Measurements from ENCODE around the gene PLEKHA7. TPM values are rescaled to one million over a fixed set of nuclear protein-coding genes. Genes with fewer than 3 reads are reported as not detected.

The PLEKHA7 gene
- total RNA-seq, 1 experiment from 2014 or later = 18.4 TPM

GRCh38 chr11:16789063-16789420 is 225.2 kb downstream of the PLEKHA7 start:
- no peak overlapping the region for H2AFZ ChIP-seq (ENCODE audit: low read length)
- no peaks in the 10 kb centered on the region for H3K27me3 ChIP-seq (ENCODE audit: low read length)
- TF ChIP-seq EZH2phosphoT487 (IDR thresholded peaks at IDR 0.05; ENCODE audit: borderline replicate concordance, low read length) (no peak), EZH2 (IDR thresholded peaks at IDR 0.05; ENCODE audit: low read length, unreplicated experiment) (no peak)
- TF ChIP-seq, protein P1, sequence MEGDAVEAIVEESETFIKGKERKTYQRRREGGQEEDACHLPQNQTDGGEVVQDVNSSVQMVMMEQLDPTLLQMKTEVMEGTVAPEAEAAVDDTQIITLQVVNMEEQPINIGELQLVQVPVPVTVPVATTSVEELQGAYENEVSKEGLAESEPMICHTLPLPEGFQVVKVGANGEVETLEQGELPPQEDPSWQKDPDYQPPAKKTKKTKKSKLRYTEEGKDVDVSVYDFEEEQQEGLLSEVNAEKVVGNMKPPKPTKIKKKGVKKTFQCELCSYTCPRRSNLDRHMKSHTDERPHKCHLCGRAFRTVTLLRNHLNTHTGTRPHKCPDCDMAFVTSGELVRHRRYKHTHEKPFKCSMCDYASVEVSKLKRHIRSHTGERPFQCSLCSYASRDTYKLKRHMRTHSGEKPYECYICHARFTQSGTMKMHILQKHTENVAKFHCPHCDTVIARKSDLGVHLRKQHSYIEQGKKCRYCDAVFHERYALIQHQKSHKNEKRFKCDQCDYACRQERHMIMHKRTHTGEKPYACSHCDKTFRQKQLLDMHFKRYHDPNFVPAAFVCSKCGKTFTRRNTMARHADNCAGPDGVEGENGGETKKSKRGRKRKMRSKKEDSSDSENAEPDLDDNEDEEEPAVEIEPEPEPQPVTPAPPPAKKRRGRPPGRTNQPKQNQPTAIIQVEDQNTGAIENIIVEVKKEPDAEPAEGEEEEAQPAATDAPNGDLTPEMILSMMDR (conservative IDR thresholded peaks at IDR 0.05; ENCODE audit: low read depth, low read length) = no peak
- no peak overlapping the region; the same call in 1 of the 2 replicates for H3K4me2 ChIP-seq (ENCODE audit: low read length)
- ChIA-PET POLR2A (ENCODE audit: unreplicated experiment) (no interaction called here), CTCF (interaction anchor here (1.2 kb wide), 1 partner anchor 31 kb away, joined by 4 read pairs; no protein-coding TSS in a partner anchor)
- H3K4me1 ChIP-seq (ENCODE audit: insufficient read depth, low read length) = peaks cover 51% of the 10 kb centered on the region
- H3K27ac ChIP-seq (ENCODE audit: low read length) = peak overlapping the region; percentile 67; the same call in 1 of the 2 replicates
- no peaks in the 10 kb centered on the region for H3K9me2 ChIP-seq (replicated peaks; ENCODE audit: low read length)
- H3K79me2 ChIP-seq (ENCODE audit: low read length) = no peaks in the 10 kb centered on the region
- no peak overlapping the region for H3K9ac ChIP-seq (ENCODE audit: low read length)
- no peak for DNase-seq
- no peaks in the 10 kb centered on the region for H3K36me3 ChIP-seq (ENCODE audit: low read depth, low read length)
- ATAC-seq = no peak
- H3K4me3 ChIP-seq (ENCODE audit: low read length) = no peak overlapping the region
- BruUV-seq (replicated peaks) = no TSS peak
- intact Hi-C loops (cut with micrococcal nuclease) = loop anchor here (2.0 to 5.0 kb wide), 2 partner anchors 136 to 273 kb away; no protein-coding TSS in a partner anchor
- no peaks in the 10 kb centered on the region for H4K20me1 ChIP-seq (ENCODE audit: low read length)
- H3K9me3 ChIP-seq (ENCODE audit: low read length) = no peaks in the 10 kb centered on the region
- peaks cover 12% of the 10 kb centered on the region for H3F3A ChIP-seq (ENCODE audit: low read length, unreplicated experiment)

DNA sequence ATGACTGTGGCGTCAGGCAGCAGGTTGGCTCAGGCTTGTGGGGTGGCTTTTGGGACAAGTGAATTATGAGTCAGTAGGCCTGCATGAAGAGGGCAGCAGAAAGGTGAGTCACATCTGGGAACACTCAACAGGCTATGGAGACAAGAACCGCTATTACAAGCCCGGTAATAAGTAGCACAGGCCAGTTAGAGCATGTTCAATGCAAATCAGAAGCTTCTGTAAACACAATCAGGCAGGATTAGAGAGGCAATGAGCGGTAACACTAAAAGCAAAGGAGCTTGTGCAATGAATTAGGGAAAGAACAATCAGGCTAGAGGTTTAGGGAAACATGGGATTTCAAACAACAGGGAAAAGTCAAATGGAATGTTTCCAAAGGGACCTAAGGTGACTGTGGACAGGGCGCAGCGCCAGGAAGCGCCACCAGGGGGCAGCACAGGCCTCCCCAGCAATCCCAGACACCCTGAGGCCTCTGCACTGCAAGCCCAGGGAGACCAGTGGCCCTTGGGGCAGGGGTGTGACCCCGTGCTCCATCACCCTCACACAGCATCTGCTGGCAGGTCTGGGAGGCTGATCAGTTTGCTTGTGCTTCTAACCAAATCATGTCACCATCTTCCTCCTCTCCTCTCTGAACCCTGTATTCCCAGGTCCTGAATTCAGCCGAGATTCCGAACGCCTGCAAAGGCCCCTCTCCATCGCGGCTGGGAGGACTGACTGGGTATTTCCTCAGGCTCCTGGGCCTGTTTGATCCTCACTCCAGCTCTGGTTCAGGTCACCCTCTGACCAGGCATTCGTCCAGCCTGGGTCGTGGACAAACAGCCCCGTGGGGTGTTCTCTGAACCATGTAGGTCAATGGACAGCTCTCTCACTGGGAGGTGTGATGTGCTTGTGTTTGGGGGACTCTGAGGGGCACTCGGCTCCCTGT is 225.8 kb downstream of the PLEKHA7 start:
- no peak overlapping the region for H2AFZ ChIP-seq (ENCODE audit: low read length)
- no peak overlapping the region for H3K9ac ChIP-seq (ENCODE audit: low read length)
- ChIA-PET CTCF (interaction anchor here (1.1 to 1.2 kb wide), 2 partner anchors 32 to 94 kb away, joined by 3 to 4 read pairs; no protein-coding TSS in a partner anchor), POLR2A (ENCODE audit: unreplicated experiment) (no interaction called here)
- intact Hi-C loops (cut with micrococcal nuclease) = loop anchor here (1.0 to 5.0 kb wide), 4 partner anchors 32 to 274 kb away; no protein-coding TSS in a partner anchor
- no TSS peak for BruUV-seq (replicated peaks)
- H3K27me3 ChIP-seq (ENCODE audit: low read length) = no peaks in the 10 kb centered on the region
- H3K36me3 ChIP-seq (ENCODE audit: low read depth, low read length) = no peaks in the 10 kb centered on the region
- H3K4me3 ChIP-seq (ENCODE audit: low read length) = peak overlapping the region; percentile 16; the same call in 1 of the 2 replicates
- H3K9me2 ChIP-seq (replicated peaks; ENCODE audit: low read length) = no peaks in the 10 kb centered on the region
- peak overlapping the region; percentile 66 for H3K4me2 ChIP-seq (ENCODE audit: low read length)
- H3K27ac ChIP-seq (ENCODE audit: low read length) = peak overlapping the region; percentile 67
- peaks cover 12% of the 10 kb centered on the region for H3F3A ChIP-seq (ENCODE audit: low read length, unreplicated experiment)
- H3K79me2 ChIP-seq (ENCODE audit: low read length) = no peaks in the 10 kb centered on the region
- peaks cover 51% of the 10 kb centered on the region for H3K4me1 ChIP-seq (ENCODE audit: insufficient read depth, low read length)
- TF ChIP-seq, protein P1 (conservative IDR thresholded peaks at IDR 0.05; ENCODE audit: low read depth, low read length) = peak; percentile 94
- TF ChIP-seq EZH2 (IDR thresholded peaks at IDR 0.05; ENCODE audit: low read length, unreplicated experiment) (no peak), EZH2phosphoT487 (IDR thresholded peaks at IDR 0.05; ENCODE audit: borderline replicate concordance, low read length) (no peak)
- peak; percentile 77 for ATAC-seq
- DNase-seq = peak; percentile 81
- H3K9me3 ChIP-seq (ENCODE audit: low read length) = no peaks in the 10 kb centered on the region
- no peaks in the 10 kb centered on the region for H4K20me1 ChIP-seq (ENCODE audit: low read length)

Measured in PC-3 (cell line).